ENCODE measurements around the gene RDX. TPM values are rescaled to one million over a fixed set of nuclear protein-coding genes. Genes with fewer than 3 reads are reported as not detected.

RDX gene
- total RNA-seq, 1 experiment from 2014 or later: 111 TPM

DNA sequence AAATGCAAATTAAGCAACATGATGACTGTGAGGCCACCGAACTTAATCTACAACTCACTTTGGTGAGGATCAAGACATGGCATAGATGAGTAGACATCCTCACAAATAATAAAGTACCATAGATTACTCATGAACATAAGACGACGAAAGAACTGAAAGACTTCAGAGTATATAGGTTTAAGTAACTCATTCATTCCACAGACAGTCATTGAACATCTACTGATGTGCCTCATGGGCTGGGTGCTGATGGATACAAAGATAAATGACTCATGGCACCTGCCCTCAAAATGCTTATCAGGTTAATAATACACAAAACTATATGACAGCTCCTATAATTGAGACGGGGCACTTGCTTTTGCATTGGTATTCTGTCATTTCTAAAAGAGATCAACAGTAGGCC lies 139.9 kb downstream of the RDX start:
- H3K9me3 ChIP-seq (replicated peaks): no peaks in the 10 kb centered on the region
- H3K27me3 ChIP-seq (replicated peaks): no peaks in the 10 kb centered on the region
- no peaks in the 10 kb centered on the region for H3K4me1 ChIP-seq (replicated peaks)
- no peak overlapping the region for H3K4me3 ChIP-seq
- no peak overlapping the region for H3K27ac ChIP-seq
- no peak for DNase-seq (ENCODE audit: low read depth in 1 of 2, low spot score in 2 of 2)
- peaks cover 3% of the 10 kb centered on the region; the same call in 1 of the 2 replicates for H3K36me3 ChIP-seq

DNA sequence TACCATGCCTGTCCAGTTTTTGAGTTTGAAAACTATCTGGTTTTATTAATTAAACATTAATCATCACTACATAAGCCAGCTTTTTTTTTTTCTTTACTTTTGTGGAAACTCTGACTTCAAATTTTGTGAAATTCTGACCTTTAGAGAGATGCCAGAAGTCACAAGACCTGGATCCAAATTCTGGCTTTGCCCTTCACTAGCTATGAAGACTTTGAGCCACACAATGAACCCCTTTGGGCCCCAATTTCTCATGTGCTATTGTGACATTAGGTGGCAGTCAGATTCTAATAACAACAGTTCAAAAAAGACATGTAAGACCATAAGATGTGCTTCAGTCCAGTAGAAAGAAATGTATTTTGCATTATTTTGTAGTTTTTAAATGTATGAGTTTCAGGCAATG lies 142.9 kb downstream of the RDX start:
- H3K9me3 ChIP-seq (replicated peaks): no peaks in the 10 kb centered on the region
- H3K27ac ChIP-seq: no peak overlapping the region
- no peak for DNase-seq (ENCODE audit: low read depth in 1 of 2, low spot score in 2 of 2)
- peaks cover 4% of the 10 kb centered on the region for H3K4me1 ChIP-seq (replicated peaks)
- no peaks in the 10 kb centered on the region for H3K36me3 ChIP-seq
- no peaks in the 10 kb centered on the region for H3K27me3 ChIP-seq (replicated peaks)
- no peak overlapping the region for H3K4me3 ChIP-seq

GRCh38 chr11:110152199-110152598 lies 144.2 kb downstream of the RDX start:
- Histone ChIP-seq H3K36me3 (no peaks in the 10 kb centered on the region), H3K27ac (no peak overlapping the region), H3K4me1 (replicated peaks) (peaks cover 13% of the 10 kb centered on the region), H3K27me3 (replicated peaks) (no peaks in the 10 kb centered on the region), H3K4me3 (no peak overlapping the region), H3K9me3 (replicated peaks) (no peaks in the 10 kb centered on the region)
- no peak for DNase-seq (ENCODE audit: low read depth in 1 of 2, low spot score in 2 of 2)

DNA sequence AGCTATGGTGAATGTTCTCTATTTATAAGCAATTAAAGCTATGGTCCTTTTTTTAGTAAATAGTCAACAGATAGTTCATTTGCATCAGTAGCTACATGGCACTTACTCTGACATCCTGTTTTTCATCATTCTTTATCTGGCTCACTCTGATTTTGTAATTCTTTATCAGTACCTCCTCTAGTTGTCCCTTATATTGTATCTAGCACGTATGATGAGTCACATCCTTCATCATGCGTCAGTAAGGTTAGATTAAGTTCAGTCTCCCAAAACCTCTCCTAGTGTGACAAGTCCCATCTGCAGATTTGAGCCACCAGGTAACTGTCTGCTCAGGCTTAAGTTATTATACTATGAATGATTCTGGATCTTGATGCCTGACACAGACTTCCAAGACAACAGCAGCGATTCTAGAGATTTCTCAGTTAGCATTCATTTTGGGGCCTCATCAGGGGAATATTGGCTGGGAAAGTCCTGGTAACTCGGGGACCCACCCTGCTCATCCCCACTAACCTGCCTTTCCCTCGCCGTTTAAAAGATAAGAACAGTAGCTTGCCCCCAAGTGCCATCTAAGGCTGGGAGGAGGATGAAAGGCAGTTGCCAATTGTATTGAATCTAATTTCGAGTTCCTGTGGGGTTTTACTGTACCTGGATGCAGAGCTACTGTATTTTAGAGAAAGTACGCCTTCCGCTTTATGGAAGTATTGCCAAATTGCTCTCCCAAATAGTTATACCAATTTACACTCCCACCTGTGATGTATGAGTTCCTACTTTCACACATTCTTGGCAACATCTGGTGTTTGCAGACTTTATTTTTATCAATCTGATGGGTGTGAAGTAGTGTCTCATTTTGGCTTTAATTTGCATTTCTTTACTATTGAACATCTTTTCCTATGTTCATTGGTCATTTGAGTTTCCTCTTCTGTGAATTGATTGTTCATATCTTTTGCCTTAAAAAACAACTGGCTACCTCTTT lies 147.4 kb downstream of the RDX start:
- no peak overlapping the region for H3K27ac ChIP-seq
- peak in 1 of 2 experiments; percentile 11 for DNase-seq (ENCODE audit: low read depth in 1 of 2, low spot score in 2 of 2)

GRCh38 chr11:110147962-110148709 lies 148.3 kb downstream of the RDX start:
- H3K4me1 ChIP-seq (replicated peaks): peaks cover 13% of the 10 kb centered on the region
- no peaks in the 10 kb centered on the region for H3K9me3 ChIP-seq (replicated peaks)
- H3K27ac ChIP-seq: no peak overlapping the region
- no peaks in the 10 kb centered on the region for H3K36me3 ChIP-seq
- H3K27me3 ChIP-seq (replicated peaks): no peaks in the 10 kb centered on the region
- DNase-seq (ENCODE audit: low read depth in 1 of 2, low spot score in 2 of 2): peak in 1 of 2 experiments; percentile 5
- H3K4me3 ChIP-seq: no peak overlapping the region

More for the DNA sequence above, 147.4 kb downstream of the RDX start:
- no peaks in the 10 kb centered on the region for H3K9me3 ChIP-seq (replicated peaks)
- H3K4me3 ChIP-seq: no peak overlapping the region
- H3K36me3 ChIP-seq: no peaks in the 10 kb centered on the region
- no peaks in the 10 kb centered on the region for H3K27me3 ChIP-seq (replicated peaks)
- peaks cover 13% of the 10 kb centered on the region for H3K4me1 ChIP-seq (replicated peaks)

- Histone ChIP-seq H3K9me3 (replicated peaks) (no peaks in the 10 kb centered on the region), H3K27me3 (replicated peaks) (no peaks in the 10 kb centered on the region), H3K27ac (no peak overlapping the region), H3K4me3 (no peak overlapping the region), H3K36me3 (no peaks in the 10 kb centered on the region), H3K4me1 (replicated peaks) (no peaks in the 10 kb centered on the region)
- no peak for DNase-seq (ENCODE audit: low read depth in 1 of 2, low spot score in 2 of 2)
Observed at GRCh38 chr11:110141812-110142211, 154.6 kb downstream of the RDX start.

- no peak for DNase-seq (ENCODE audit: low read depth in 1 of 2, low spot score in 2 of 2)
- H3K27me3 ChIP-seq (replicated peaks): no peaks in the 10 kb centered on the region
Observed at GRCh38 chr11:110134110-110134509, 162.3 kb downstream of the RDX start.

GRCh38 chr11:110133160-110133559 lies 163.3 kb downstream of the RDX start:
- no peak for DNase-seq (ENCODE audit: low read depth in 1 of 2, low spot score in 2 of 2)
- H3K36me3 ChIP-seq: no peaks in the 10 kb centered on the region
- H3K4me3 ChIP-seq: no peak overlapping the region
- H3K27me3 ChIP-seq (replicated peaks): no peaks in the 10 kb centered on the region
- H3K27ac ChIP-seq: no peak overlapping the region
- no peaks in the 10 kb centered on the region for H3K4me1 ChIP-seq (replicated peaks)
- H3K9me3 ChIP-seq (replicated peaks): no peaks in the 10 kb centered on the region

More at GRCh38 chr11:110134110-110134509, 162.3 kb downstream of the RDX start:
- H3K27ac ChIP-seq: no peak overlapping the region
- H3K4me1 ChIP-seq (replicated peaks): no peaks in the 10 kb centered on the region
- no peaks in the 10 kb centered on the region for H3K36me3 ChIP-seq
- H3K4me3 ChIP-seq: no peak overlapping the region
- no peaks in the 10 kb centered on the region for H3K9me3 ChIP-seq (replicated peaks)

DNA sequence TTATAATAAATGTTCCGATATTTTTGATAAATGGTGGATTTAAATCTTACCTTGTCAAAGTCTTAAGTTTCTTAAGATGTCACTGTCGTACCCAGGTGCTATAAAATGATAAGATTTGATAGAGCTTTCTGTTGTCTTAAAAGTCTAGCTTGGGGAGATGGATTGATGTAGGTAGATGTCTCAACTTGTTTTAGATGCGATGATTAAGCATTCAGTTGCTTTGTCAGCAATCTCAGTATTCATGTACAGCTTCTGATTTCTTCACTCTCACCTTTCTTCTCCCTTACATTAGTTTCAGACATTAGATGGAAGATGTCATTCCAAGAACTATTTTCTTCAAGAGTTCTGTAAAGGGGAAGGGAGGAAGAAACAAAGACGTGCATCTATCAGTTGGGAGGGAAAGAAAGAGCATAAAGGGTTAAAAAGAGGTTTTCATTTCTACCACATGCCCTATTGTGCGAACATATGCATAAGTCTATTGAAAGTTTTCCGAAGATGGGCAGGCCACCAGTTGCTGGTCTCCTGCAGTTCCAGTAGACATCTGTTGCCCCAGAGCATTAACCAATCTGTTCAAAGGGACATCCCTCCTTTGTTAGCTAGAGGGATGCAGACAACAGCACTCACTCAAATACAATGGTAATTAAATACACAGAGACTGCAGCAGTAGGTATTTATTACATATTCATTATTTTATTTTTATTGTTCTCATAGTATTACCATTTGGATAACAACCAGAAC lies 164.9 kb downstream of the RDX start:
- DNase-seq (ENCODE audit: low read depth in 1 of 2, low spot score in 2 of 2): no peak
- H3K27me3 ChIP-seq (replicated peaks): no peaks in the 10 kb centered on the region
- H3K4me3 ChIP-seq: no peak overlapping the region
- H3K36me3 ChIP-seq: no peaks in the 10 kb centered on the region
- no peak overlapping the region for H3K27ac ChIP-seq
- no peaks in the 10 kb centered on the region for H3K4me1 ChIP-seq (replicated peaks)
- no peaks in the 10 kb centered on the region for H3K9me3 ChIP-seq (replicated peaks)

- Histone ChIP-seq H3K4me3 (no peak overlapping the region), H3K27ac (no peak overlapping the region), H3K4me1 (replicated peaks) (no peaks in the 10 kb centered on the region), H3K9me3 (replicated peaks) (no peaks in the 10 kb centered on the region), H3K27me3 (replicated peaks) (no peaks in the 10 kb centered on the region), H3K36me3 (no peaks in the 10 kb centered on the region)
- no peak for DNase-seq (ENCODE audit: low read depth in 1 of 2, low spot score in 2 of 2)
Observed at GRCh38 chr11:110130642-110131238, 165.7 kb downstream of the RDX start.

DNA sequence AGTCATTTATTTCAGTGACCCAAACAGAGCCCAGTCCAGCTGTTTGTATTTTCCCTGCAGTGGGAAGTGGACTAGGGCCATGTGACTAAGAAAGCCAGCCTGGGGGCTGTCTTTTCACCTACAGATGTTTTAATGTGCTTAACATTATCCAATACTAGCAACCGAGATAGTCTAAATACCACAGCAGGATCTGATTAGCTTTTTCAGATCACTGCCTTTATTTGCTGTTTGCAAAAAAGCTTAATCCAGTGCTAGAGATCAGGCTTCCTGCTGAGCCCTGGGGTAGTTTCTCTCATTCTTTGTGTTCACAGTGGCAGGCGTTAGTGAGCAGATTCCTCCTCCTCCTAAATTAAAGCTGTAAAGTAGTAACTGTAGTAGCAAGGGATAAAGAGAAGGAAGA lies 168.3 kb downstream of the RDX start:
- H3K27ac ChIP-seq: no peak overlapping the region
- H3K27me3 ChIP-seq (replicated peaks): no peaks in the 10 kb centered on the region
- DNase-seq (ENCODE audit: low read depth in 1 of 2, low spot score in 2 of 2): no peak
- H3K4me1 ChIP-seq (replicated peaks): no peaks in the 10 kb centered on the region
- H3K36me3 ChIP-seq: no peaks in the 10 kb centered on the region
- H3K9me3 ChIP-seq (replicated peaks): no peaks in the 10 kb centered on the region
- no peak overlapping the region for H3K4me3 ChIP-seq

DNA sequence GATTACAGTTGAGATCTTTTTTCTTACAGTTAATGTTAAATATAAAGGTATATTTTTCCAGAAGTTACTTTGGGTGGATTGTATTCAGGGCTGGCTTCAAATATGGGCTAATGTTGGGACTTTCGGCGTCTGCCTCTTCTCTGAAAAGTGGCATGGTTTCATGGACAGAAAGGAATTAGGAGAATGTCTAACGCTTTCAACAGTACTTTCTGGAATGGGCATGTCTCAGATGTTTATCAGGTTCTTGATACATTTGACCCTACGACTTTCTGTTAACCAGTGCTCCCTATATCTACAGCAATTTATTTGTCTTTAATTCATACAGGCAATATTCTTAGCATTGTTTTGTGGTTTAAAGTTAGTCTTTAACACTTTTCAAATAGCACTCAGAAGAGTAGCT lies 169.5 kb downstream of the RDX start:
- no peak for DNase-seq (ENCODE audit: low read depth in 1 of 2, low spot score in 2 of 2)
- no peaks in the 10 kb centered on the region for H3K36me3 ChIP-seq
- H3K27ac ChIP-seq: no peak overlapping the region
- no peaks in the 10 kb centered on the region for H3K9me3 ChIP-seq (replicated peaks)
- H3K4me3 ChIP-seq: no peak overlapping the region
- no peaks in the 10 kb centered on the region for H3K27me3 ChIP-seq (replicated peaks)
- H3K4me1 ChIP-seq (replicated peaks): no peaks in the 10 kb centered on the region

GRCh38 chr11:110125632-110126031 lies 170.8 kb downstream of the RDX start:
- no peak overlapping the region for H3K4me3 ChIP-seq
- DNase-seq (ENCODE audit: low read depth in 1 of 2, low spot score in 2 of 2): no peak

More at GRCh38 chr11:110125632-110126031, 170.8 kb downstream of the RDX start:
- no peaks in the 10 kb centered on the region for H3K36me3 ChIP-seq
- no peaks in the 10 kb centered on the region for H3K27me3 ChIP-seq (replicated peaks)
- no peak overlapping the region for H3K27ac ChIP-seq
- H3K4me1 ChIP-seq (replicated peaks): no peaks in the 10 kb centered on the region
- no peaks in the 10 kb centered on the region for H3K9me3 ChIP-seq (replicated peaks)
